ENCODE measurements around the gene GSS.

The GSS gene

DNA sequence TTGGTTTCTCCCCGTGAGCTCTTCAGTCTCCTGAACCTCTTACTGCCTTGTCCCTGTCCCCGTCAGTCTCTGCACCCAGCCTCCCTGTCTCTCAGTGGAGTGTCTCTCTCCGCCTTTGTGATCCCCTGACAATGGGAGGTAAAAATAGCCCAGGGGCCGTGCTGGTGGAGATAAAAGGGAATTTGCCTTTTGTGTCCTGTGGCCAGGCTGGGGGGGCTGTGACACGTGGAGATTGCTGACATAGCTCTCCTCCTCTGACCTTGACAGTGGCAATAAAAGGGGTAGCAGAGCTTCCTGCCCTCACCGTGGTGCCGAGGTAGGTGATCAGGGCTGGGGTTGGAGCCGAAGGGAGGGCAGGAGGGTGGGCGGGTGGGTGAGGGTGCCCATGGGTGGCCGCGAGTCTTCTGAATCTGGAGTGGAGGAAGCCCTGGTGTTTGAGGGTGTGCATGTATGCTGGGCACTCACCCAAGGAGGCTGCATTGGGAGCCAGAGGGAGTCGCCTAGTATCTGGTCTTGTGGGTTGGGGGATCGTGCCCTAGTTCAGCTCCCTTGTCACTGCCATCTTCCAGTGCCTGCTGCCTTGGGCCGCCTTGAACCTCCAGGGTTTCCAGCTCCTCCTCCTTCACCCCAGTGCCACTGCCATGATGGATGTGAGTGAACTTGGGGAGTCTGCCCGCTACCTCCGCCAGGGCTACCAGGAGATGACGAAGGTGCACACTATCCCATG, 21.9 kb upstream of the GSS start:
- peaks cover 15 to 30% of the 10 kb centered on the region in 2 donors for H3K27me3 Mint-ChIP-seq

DNA sequence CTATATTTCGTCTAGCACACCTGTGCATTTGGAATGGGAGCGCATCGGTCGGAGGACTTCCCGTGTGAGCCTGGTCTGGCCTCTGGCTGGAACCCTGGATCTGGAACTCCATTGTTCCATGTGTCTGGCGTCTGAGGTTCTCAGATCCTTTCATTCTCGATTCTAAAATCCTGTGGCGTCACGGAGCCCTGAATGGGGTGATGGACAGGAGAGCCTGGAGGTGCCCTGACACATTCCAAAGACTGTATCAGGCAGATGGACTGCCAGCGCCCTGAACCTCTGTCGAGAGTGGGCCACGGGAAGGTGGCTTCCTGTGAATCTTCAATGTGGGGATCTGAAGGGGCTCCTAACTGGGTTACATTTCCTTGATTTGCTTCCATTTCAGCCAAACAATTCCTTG, 20.7 kb upstream of the GSS start:
- ATAC-seq (replicated peaks), result no peak
- no peak overlapping the region for H3K27ac Mint-ChIP-seq
- H3K4me3 Mint-ChIP-seq, result no peak overlapping the region
- no peak for DNase-seq
- peaks cover 6 to 24% of the 10 kb centered on the region in 2 donors for H3K27me3 Mint-ChIP-seq
- H3K4me1 Mint-ChIP-seq, result no peaks in the 10 kb centered on the region
- no peaks in the 10 kb centered on the region for H3K36me3 Mint-ChIP-seq
- H3K9me3 Mint-ChIP-seq, result no peaks in the 10 kb centered on the region

More for the DNA sequence above, 21.9 kb upstream of the GSS start:
- Mint-ChIP-seq H3K4me1 (no peaks in the 10 kb centered on the region), H3K27ac (peak overlapping the region; percentile 11), H3K9me3 (no peaks in the 10 kb centered on the region), H3K4me3 (no peak overlapping the region), H3K36me3 (no peaks in the 10 kb centered on the region)
- no peak for ATAC-seq (replicated peaks)
- DNase-seq, result no peak

DNA sequence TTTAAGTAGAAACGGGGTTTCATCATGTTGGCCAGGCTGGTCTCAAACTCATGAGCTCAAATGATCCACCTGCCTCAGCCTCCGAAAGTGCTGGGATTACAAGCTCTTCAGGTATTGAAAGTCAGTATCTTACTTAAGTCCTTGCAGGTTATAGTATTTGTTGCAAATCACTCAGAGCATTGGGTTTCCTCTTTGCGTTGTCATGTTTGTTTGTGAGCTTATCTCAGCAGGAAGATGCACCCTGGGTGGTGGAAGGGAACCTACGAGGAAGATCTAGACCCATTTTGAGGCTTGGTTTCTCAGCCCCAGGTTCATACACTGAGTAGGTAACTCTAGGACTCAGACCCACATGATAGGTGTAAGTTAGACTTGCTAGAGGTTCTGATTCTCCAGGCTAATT, 18.6 kb upstream of the GSS start:
- no peak overlapping the region for H3K27ac Mint-ChIP-seq
- H3K27me3 Mint-ChIP-seq, result peaks cover 4 to 17% of the 10 kb centered on the region in 2 donors
- no peaks in the 10 kb centered on the region for H3K36me3 Mint-ChIP-seq
- no peak overlapping the region for H3K4me3 Mint-ChIP-seq
- H3K4me1 Mint-ChIP-seq, result no peaks in the 10 kb centered on the region
- no peak for ATAC-seq (replicated peaks)
- no peak for DNase-seq
- no peaks in the 10 kb centered on the region for H3K9me3 Mint-ChIP-seq

DNA sequence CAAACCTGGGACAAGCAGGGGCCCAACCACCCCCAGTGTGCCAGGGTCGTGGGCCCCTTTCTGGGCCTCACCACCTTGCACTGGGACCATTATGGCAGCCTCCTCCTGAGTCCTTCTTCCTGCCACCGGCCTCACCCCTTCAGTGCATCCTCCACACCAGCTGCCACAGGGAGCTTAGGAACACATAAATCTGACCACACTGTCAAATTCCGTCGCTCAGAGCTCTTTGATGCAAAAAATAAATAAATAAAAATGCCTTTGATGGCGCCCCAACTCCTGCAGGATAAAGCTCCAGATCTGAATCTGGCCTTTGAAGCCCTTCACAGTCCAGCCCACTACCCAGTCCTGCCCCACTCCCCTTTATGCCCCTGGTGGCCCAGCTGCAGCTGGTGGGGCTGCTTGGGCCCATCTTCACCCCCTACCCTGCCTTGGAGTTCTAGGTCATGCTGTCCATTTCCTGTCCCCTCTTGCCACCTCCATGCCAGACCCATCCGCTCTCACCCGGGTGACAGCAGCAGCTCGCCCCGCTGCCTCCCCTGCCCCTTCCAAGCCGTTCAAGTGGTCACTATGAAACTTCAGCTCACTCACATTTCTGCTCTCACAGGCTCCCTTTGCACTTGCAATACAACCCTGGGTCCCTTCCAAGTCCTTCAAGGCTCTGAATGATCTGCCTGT, 16.1 kb upstream of the GSS start:
- Mint-ChIP-seq H3K27me3 (peaks cover 4 to 9% of the 10 kb centered on the region in 2 donors), H3K4me3 (no peak overlapping the region), H3K4me1 (no peaks in the 10 kb centered on the region), H3K36me3 (no peaks in the 10 kb centered on the region), H3K27ac (no peak overlapping the region), H3K9me3 (no peaks in the 10 kb centered on the region)
- no peak for ATAC-seq (replicated peaks)
- no peak for DNase-seq

- Mint-ChIP-seq H3K9me3 (no peaks in the 10 kb centered on the region), H3K27ac (no peak overlapping the region), H3K27me3 (peaks cover 4 to 9% of the 10 kb centered on the region in 2 donors), H3K36me3 (no peaks in the 10 kb centered on the region), H3K4me1 (no peaks in the 10 kb centered on the region), H3K4me3 (no peak overlapping the region)
- ATAC-seq (replicated peaks) (no peak), DNase-seq (no peak)
These were observed 15.4 kb upstream of the GSS start for GRCh38 chr20:34970846-34971560.

GRCh38 chr20:34970193-34970840, 14.7 kb upstream of the GSS start:
- Mint-ChIP-seq H3K27ac (no peak overlapping the region), H3K36me3 (no peaks in the 10 kb centered on the region), H3K27me3 (peaks cover 4 to 9% of the 10 kb centered on the region in 2 donors), H3K4me3 (no peak overlapping the region), H3K4me1 (no peaks in the 10 kb centered on the region), H3K9me3 (no peaks in the 10 kb centered on the region)
- no peak for ATAC-seq (replicated peaks)
- DNase-seq, result no peak

GRCh38 chr20:34968042-34968775, 12.6 kb upstream of the GSS start:
- no peaks in the 10 kb centered on the region for H3K4me1 Mint-ChIP-seq
- H3K36me3 Mint-ChIP-seq, result no peaks in the 10 kb centered on the region
- no peak overlapping the region for H3K4me3 Mint-ChIP-seq
- ATAC-seq (replicated peaks) (no peak), DNase-seq (no peak)
- no peak overlapping the region for H3K27ac Mint-ChIP-seq
- peaks cover 3 to 4% of the 10 kb centered on the region in 2 donors for H3K27me3 Mint-ChIP-seq
- H3K9me3 Mint-ChIP-seq, result no peaks in the 10 kb centered on the region

DNA sequence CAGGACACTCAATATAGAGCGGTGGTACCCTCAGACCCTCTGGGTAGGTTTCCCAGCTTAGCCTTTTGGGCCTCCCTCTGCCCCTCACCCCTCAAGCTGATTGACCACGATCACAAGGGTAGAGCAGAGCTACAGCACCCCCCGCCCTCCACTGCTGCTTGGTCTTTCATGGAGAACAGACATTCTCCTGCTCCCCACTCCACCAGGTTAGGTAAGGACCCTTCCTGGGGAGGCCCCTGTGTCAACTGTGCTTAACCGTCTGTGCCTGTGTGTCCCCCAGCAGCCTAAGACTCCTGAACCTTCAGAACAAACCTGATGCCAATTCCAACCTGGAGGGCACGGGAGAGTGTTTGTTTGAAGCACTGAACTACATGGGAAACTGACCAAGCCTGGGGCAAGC, 11.8 kb upstream of the GSS start:
- H3K4me3 Mint-ChIP-seq, result no peak overlapping the region
- peaks cover 0 to 4% of the 10 kb centered on the region in 2 donors for H3K27me3 Mint-ChIP-seq
- DNase-seq, result no peak
- H3K4me1 Mint-ChIP-seq, result no peaks in the 10 kb centered on the region
- no peaks in the 10 kb centered on the region for H3K36me3 Mint-ChIP-seq
- no peak for ATAC-seq (replicated peaks)
- no peak overlapping the region for H3K27ac Mint-ChIP-seq
- no peaks in the 10 kb centered on the region for H3K9me3 Mint-ChIP-seq

DNA sequence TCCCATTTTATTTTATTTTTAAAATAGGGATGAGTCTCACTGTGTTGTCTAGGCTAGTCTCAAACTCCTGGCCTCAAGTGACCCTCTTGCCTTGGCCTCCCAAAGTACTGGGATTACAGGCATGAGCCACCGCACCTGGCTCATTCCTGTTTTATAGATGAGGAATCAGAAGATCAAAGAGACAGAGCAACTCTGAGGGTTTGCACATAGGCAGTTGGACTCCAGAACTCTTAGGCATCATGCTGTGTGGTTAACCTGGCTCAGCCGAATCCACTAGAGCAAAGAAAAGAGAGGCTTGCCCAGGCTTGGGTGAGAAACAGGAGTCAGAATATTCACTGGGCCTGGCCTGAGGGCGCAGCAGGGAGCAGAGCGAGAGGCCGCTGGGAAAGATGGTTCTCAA, 9.4 kb upstream of the GSS start:
- no peak overlapping the region for H3K4me3 Mint-ChIP-seq
- no peak overlapping the region for H3K27ac Mint-ChIP-seq
- DNase-seq (no peak), ATAC-seq (replicated peaks) (no peak)
- H3K36me3 Mint-ChIP-seq, result no peaks in the 10 kb centered on the region
- peaks cover 4 to 5% of the 10 kb centered on the region in 2 donors for H3K4me1 Mint-ChIP-seq
- peaks cover 0 to 4% of the 10 kb centered on the region in 2 donors for H3K27me3 Mint-ChIP-seq
- no peaks in the 10 kb centered on the region for H3K9me3 Mint-ChIP-seq

DNA sequence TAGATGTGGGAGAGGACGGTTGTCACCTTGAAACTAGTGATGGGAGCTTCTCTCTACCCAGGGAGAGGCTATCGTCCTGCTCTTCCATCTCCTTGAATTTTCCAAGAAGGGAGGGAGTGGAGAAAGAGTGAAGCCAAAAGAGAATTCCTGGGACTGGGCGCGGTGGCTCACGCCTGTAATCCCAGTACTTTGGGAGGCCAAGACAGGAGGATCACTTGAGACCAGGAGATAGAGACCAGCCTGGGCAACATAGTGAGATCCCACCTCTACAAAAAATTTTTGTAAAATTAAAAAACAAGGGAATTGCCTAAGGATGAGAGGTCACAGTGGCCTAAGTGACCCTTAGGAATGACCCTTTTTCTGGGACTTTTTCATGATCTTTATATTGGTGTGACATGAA, 8.9 kb upstream of the GSS start:
- H3K27me3 Mint-ChIP-seq, result peaks cover 0 to 4% of the 10 kb centered on the region in 2 donors
- no peak for ATAC-seq (replicated peaks)
- H3K36me3 Mint-ChIP-seq, result no peaks in the 10 kb centered on the region
- no peak overlapping the region for H3K27ac Mint-ChIP-seq
- H3K4me3 Mint-ChIP-seq, result no peak overlapping the region
- peaks cover 4 to 5% of the 10 kb centered on the region in 2 donors for H3K4me1 Mint-ChIP-seq
- DNase-seq, result no peak
- no peaks in the 10 kb centered on the region for H3K9me3 Mint-ChIP-seq

- Mint-ChIP-seq H3K27ac (no peak overlapping the region), H3K9me3 (no peaks in the 10 kb centered on the region), H3K27me3 (no peaks in the 10 kb centered on the region), H3K4me3 (no peak overlapping the region), H3K4me1 (peaks cover 19 to 28% of the 10 kb centered on the region in 2 donors), H3K36me3 (peaks cover 6 to 10% of the 10 kb centered on the region in 2 donors)
- no peak for ATAC-seq (replicated peaks)
- DNase-seq, result no peak
These were observed 1.3 kb upstream of the GSS start for GRCh38 chr20:34956751-34957472.

- peaks cover 6 to 10% of the 10 kb centered on the region in 2 donors for H3K36me3 Mint-ChIP-seq
- H3K27me3 Mint-ChIP-seq, result no peaks in the 10 kb centered on the region
- peaks cover 19 to 28% of the 10 kb centered on the region in 2 donors for H3K4me1 Mint-ChIP-seq
- peak overlapping the region; percentile 93 to 97 for H3K4me3 Mint-ChIP-seq
- no peaks in the 10 kb centered on the region for H3K9me3 Mint-ChIP-seq
- H3K27ac Mint-ChIP-seq, result peak overlapping the region; percentile 99
- ATAC-seq (replicated peaks) (no peak), DNase-seq (no peak)
These were observed 444 bp upstream of the GSS start for GRCh38 chr20:34956041-34956458.

- peak overlapping the region; percentile 99 for H3K27ac Mint-ChIP-seq
- no peak for DNase-seq
- H3K36me3 Mint-ChIP-seq, result peaks cover 9 to 15% of the 10 kb centered on the region in 2 donors
- H3K4me3 Mint-ChIP-seq, result peak overlapping the region; percentile 93 to 97
- H3K27me3 Mint-ChIP-seq, result no peaks in the 10 kb centered on the region
- peaks cover 15 to 23% of the 10 kb centered on the region in 2 donors for H3K4me1 Mint-ChIP-seq
- no peak for ATAC-seq (replicated peaks)
- no peaks in the 10 kb centered on the region for H3K9me3 Mint-ChIP-seq
These were observed 739 bp downstream of the GSS start for GRCh38 chr20:34954904-34955230.

Measured in stimulated activated naive B cell treated with anti-CD40 and anti-IgM and Interleukin-4, amounts not matched to agents 10 μg/mL and 1 μg/mL and 100 μg/mL, for 72 hours (primary cell).